ENCODE data around the gene PDSS2.

The PDSS2 gene

GRCh38 chr6:107266563-107266962, 192.8 kb downstream of the PDSS2 start:
- DNase-seq (ENCODE audit: low read depth), result no peak

GRCh38 chr6:107264357-107264840, 195.0 kb downstream of the PDSS2 start:
- DNase-seq (ENCODE audit: low read depth), result no peak

GRCh38 chr6:107259951-107260350, 199.4 kb downstream of the PDSS2 start:
- no peak for DNase-seq (ENCODE audit: low read depth)

- no peak for DNase-seq (ENCODE audit: low read depth)
These were observed 211.2 kb downstream of the PDSS2 start for GRCh38 chr6:107248147-107248546.

GRCh38 chr6:107246972-107247615, 212.3 kb downstream of the PDSS2 start:
- DNase-seq (ENCODE audit: low read depth), result no peak

GRCh38 chr6:107246249-107246971, 213.0 kb downstream of the PDSS2 start:
- DNase-seq (ENCODE audit: low read depth), result no peak

- DNase-seq (ENCODE audit: low read depth), result no peak
These were observed 214.5 kb downstream of the PDSS2 start for GRCh38 chr6:107244742-107245480.

GRCh38 chr6:107244082-107244741, 215.2 kb downstream of the PDSS2 start:
- DNase-seq (ENCODE audit: low read depth), result no peak

- no peak for DNase-seq (ENCODE audit: low read depth)
These were observed 215.9 kb downstream of the PDSS2 start for GRCh38 chr6:107243471-107243870.

GRCh38 chr6:107237992-107238660, 221.2 kb downstream of the PDSS2 start:
- DNase-seq (ENCODE audit: low read depth), result no peak

GRCh38 chr6:107235511-107235910, 223.9 kb downstream of the PDSS2 start:
- no peak for DNase-seq (ENCODE audit: low read depth)

- no peak for DNase-seq (ENCODE audit: low read depth)
These were observed 224.4 kb downstream of the PDSS2 start for GRCh38 chr6:107235007-107235406.

- no peak for DNase-seq (ENCODE audit: low read depth)
These were observed 228.1 kb downstream of the PDSS2 start for GRCh38 chr6:107231243-107231642.

- no peak for DNase-seq (ENCODE audit: low read depth)
These were observed 228.9 kb downstream of the PDSS2 start for GRCh38 chr6:107230448-107230847.

GRCh38 chr6:107230024-107230423, 229.3 kb downstream of the PDSS2 start:
- no peak for DNase-seq (ENCODE audit: low read depth)

GRCh38 chr6:107228754-107229153, 230.6 kb downstream of the PDSS2 start:
- DNase-seq (ENCODE audit: low read depth), result no peak

- DNase-seq (ENCODE audit: low read depth), result no peak
These were observed 237.8 kb downstream of the PDSS2 start for GRCh38 chr6:107221519-107221918.

GRCh38 chr6:107219851-107220250, 239.5 kb downstream of the PDSS2 start:
- DNase-seq (ENCODE audit: low read depth), result no peak

GRCh38 chr6:107218142-107218541, 241.2 kb downstream of the PDSS2 start:
- DNase-seq (ENCODE audit: low read depth), result no peak

GRCh38 chr6:107217248-107217647, 242.1 kb downstream of the PDSS2 start:
- DNase-seq (ENCODE audit: low read depth), result no peak

- DNase-seq (ENCODE audit: low read depth), result no peak
These were observed 243.0 kb downstream of the PDSS2 start for GRCh38 chr6:107216197-107216933.
